Activated T-helper 17 cell treated with anti-CD3 and anti-CD28 coated beads, Interleukin-2, amount 50 U/mL, for 72 hours (primary cell): ENCODE measurements around the gene CDK5RAP1. TPM values are rescaled to one million over a fixed set of nuclear protein-coding genes. Genes with fewer than 3 reads are reported as not detected.
A peak's percentile ranks its signal among the peaks of the same experiment; 100 is the strongest.

Source experiments
- ATAC-seq: fragments of 150-1000 bp; cut with Tn5 transposase; replicated peaks from 2 replicates; pipeline ENCODE4 v1.10.0; 2021; ENCODE audit warnings: mild to moderate bottlenecking, moderate library complexity
- H3K27ac Mint-ChIP-seq: one replicate; pipeline ENCODE4 v1.8.0; 2022; ENCODE audit warnings: mixed read lengths
- H3K27me3 Mint-ChIP-seq: one replicate; pipeline ENCODE4 v1.8.0; 2022; ENCODE audit warnings: mixed read lengths
- H3K36me3 Mint-ChIP-seq: one replicate; pipeline ENCODE4 v1.8.0; 2022; ENCODE audit warnings: low read depth, mild to moderate bottlenecking, mixed read lengths
- H3K4me1 Mint-ChIP-seq: one replicate; pipeline ENCODE4 v1.8.0; 2022; ENCODE audit warnings: mixed read lengths
- H3K4me3 Mint-ChIP-seq: one replicate; pipeline ENCODE4 v1.8.0; 2022; ENCODE audit warnings: mild to moderate bottlenecking, mixed read lengths
- H3K9me3 Mint-ChIP-seq: one replicate; pipeline ENCODE4 v1.8.0; 2022; ENCODE audit warnings: mixed read lengths
- total RNA-seq, 2 donors: library from RNA; stranded (reverse); gene quantifications; one replicate each; pipeline ENCODE4 v1.2.3, GENCODE V29; 2022

Gene CDK5RAP1
- total RNA-seq, 2 donors from 2014 or later = 24.1 to 44.5 TPM

GRCh38 chr20:33338467-33339258 is 62.7 kb downstream of the CDK5RAP1 start:
- Mint-ChIP-seq H3K27me3 (no peaks in the 10 kb centered on the region), H3K9me3 (no peaks in the 10 kb centered on the region), H3K36me3 (no peaks in the 10 kb centered on the region), H3K4me1 (no peaks in the 10 kb centered on the region), H3K27ac (peak overlapping the region; percentile 75), H3K4me3 (no peak overlapping the region)
- ATAC-seq = no peak

GRCh38 chr20:33337531-33338165 is 63.7 kb downstream of the CDK5RAP1 start:
- no peak overlapping the region for H3K27ac Mint-ChIP-seq
- H3K4me3 Mint-ChIP-seq = no peak overlapping the region
- H3K36me3 Mint-ChIP-seq = no peaks in the 10 kb centered on the region
- no peak for ATAC-seq
- H3K9me3 Mint-ChIP-seq = no peaks in the 10 kb centered on the region
- peaks cover 4% of the 10 kb centered on the region for H3K4me1 Mint-ChIP-seq
- H3K27me3 Mint-ChIP-seq = no peaks in the 10 kb centered on the region

GRCh38 chr20:33337119-33337518 is 64.2 kb downstream of the CDK5RAP1 start:
- no peaks in the 10 kb centered on the region for H3K27me3 Mint-ChIP-seq
- no peak overlapping the region for H3K4me3 Mint-ChIP-seq
- H3K9me3 Mint-ChIP-seq = no peaks in the 10 kb centered on the region
- ATAC-seq = no peak
- H3K4me1 Mint-ChIP-seq = peaks cover 6% of the 10 kb centered on the region
- H3K36me3 Mint-ChIP-seq = no peaks in the 10 kb centered on the region
- H3K27ac Mint-ChIP-seq = no peak overlapping the region

- H3K27ac Mint-ChIP-seq = no peak overlapping the region
- H3K4me1 Mint-ChIP-seq = peaks cover 6% of the 10 kb centered on the region
- no peak for ATAC-seq
- H3K4me3 Mint-ChIP-seq = no peak overlapping the region
- H3K9me3 Mint-ChIP-seq = no peaks in the 10 kb centered on the region
- H3K27me3 Mint-ChIP-seq = no peaks in the 10 kb centered on the region
- no peaks in the 10 kb centered on the region for H3K36me3 Mint-ChIP-seq
Observed at GRCh38 chr20:33336375-33336774, 64.9 kb downstream of the CDK5RAP1 start.

GRCh38 chr20:33334111-33334510 is 67.2 kb downstream of the CDK5RAP1 start:
- peaks cover 6% of the 10 kb centered on the region for H3K4me1 Mint-ChIP-seq
- no peaks in the 10 kb centered on the region for H3K9me3 Mint-ChIP-seq
- ATAC-seq = no peak
- H3K27ac Mint-ChIP-seq = no peak overlapping the region
- no peaks in the 10 kb centered on the region for H3K27me3 Mint-ChIP-seq
- no peak overlapping the region for H3K4me3 Mint-ChIP-seq
- H3K36me3 Mint-ChIP-seq = no peaks in the 10 kb centered on the region

- ATAC-seq = no peak
- H3K4me3 Mint-ChIP-seq = no peak overlapping the region
- H3K27me3 Mint-ChIP-seq = no peaks in the 10 kb centered on the region
- no peaks in the 10 kb centered on the region for H3K9me3 Mint-ChIP-seq
- no peaks in the 10 kb centered on the region for H3K36me3 Mint-ChIP-seq
- peaks cover 6% of the 10 kb centered on the region for H3K4me1 Mint-ChIP-seq
- H3K27ac Mint-ChIP-seq = no peak overlapping the region
Observed at GRCh38 chr20:33333616-33334015, 67.7 kb downstream of the CDK5RAP1 start.

GRCh38 chr20:33332905-33333456 is 68.3 kb downstream of the CDK5RAP1 start:
- Mint-ChIP-seq H3K9me3 (no peaks in the 10 kb centered on the region), H3K4me1 (peaks cover 6% of the 10 kb centered on the region), H3K4me3 (no peak overlapping the region)

GRCh38 chr20:33328157-33329137 is 72.9 kb downstream of the CDK5RAP1 start:
- no peaks in the 10 kb centered on the region for H3K36me3 Mint-ChIP-seq
- no peak overlapping the region for H3K4me3 Mint-ChIP-seq
- no peaks in the 10 kb centered on the region for H3K27me3 Mint-ChIP-seq
- no peak for ATAC-seq
- no peak overlapping the region for H3K27ac Mint-ChIP-seq
- H3K9me3 Mint-ChIP-seq = no peaks in the 10 kb centered on the region
- H3K4me1 Mint-ChIP-seq = peaks cover 6% of the 10 kb centered on the region

More at GRCh38 chr20:33332905-33333456, 68.3 kb downstream of the CDK5RAP1 start:
- H3K27me3 Mint-ChIP-seq = no peaks in the 10 kb centered on the region
- H3K27ac Mint-ChIP-seq = no peak overlapping the region
- H3K36me3 Mint-ChIP-seq = no peaks in the 10 kb centered on the region
- ATAC-seq = no peak

GRCh38 chr20:33325350-33325749 is 76.0 kb downstream of the CDK5RAP1 start:
- no peaks in the 10 kb centered on the region for H3K36me3 Mint-ChIP-seq
- peaks cover 5% of the 10 kb centered on the region for H3K27me3 Mint-ChIP-seq
- no peak overlapping the region for H3K27ac Mint-ChIP-seq
- ATAC-seq = no peak
- H3K9me3 Mint-ChIP-seq = no peaks in the 10 kb centered on the region
- no peak overlapping the region for H3K4me3 Mint-ChIP-seq
- no peaks in the 10 kb centered on the region for H3K4me1 Mint-ChIP-seq

GRCh38 chr20:33323236-33323635 is 78.1 kb downstream of the CDK5RAP1 start:
- peaks cover 5% of the 10 kb centered on the region for H3K27me3 Mint-ChIP-seq
- H3K4me3 Mint-ChIP-seq = no peak overlapping the region
- H3K27ac Mint-ChIP-seq = peak overlapping the region; percentile 33
- H3K9me3 Mint-ChIP-seq = no peaks in the 10 kb centered on the region
- no peaks in the 10 kb centered on the region for H3K4me1 Mint-ChIP-seq
- no peaks in the 10 kb centered on the region for H3K36me3 Mint-ChIP-seq
- ATAC-seq = no peak

- Mint-ChIP-seq H3K27me3 (peaks cover 5% of the 10 kb centered on the region), H3K36me3 (no peaks in the 10 kb centered on the region), H3K9me3 (no peaks in the 10 kb centered on the region), H3K27ac (peak overlapping the region; percentile 33), H3K4me1 (no peaks in the 10 kb centered on the region), H3K4me3 (no peak overlapping the region)
- ATAC-seq = no peak
Observed at GRCh38 chr20:33322456-33322855, 78.9 kb downstream of the CDK5RAP1 start.

GRCh38 chr20:33320006-33320405 is 81.3 kb downstream of the CDK5RAP1 start:
- Mint-ChIP-seq H3K4me1 (no peaks in the 10 kb centered on the region), H3K27ac (no peak overlapping the region), H3K36me3 (no peaks in the 10 kb centered on the region), H3K9me3 (no peaks in the 10 kb centered on the region), H3K27me3 (peaks cover 5% of the 10 kb centered on the region), H3K4me3 (no peak overlapping the region)
- no peak for ATAC-seq

- no peaks in the 10 kb centered on the region for H3K4me1 Mint-ChIP-seq
- H3K27me3 Mint-ChIP-seq = peaks cover 4% of the 10 kb centered on the region
- H3K36me3 Mint-ChIP-seq = no peaks in the 10 kb centered on the region
- no peak for ATAC-seq
- no peak overlapping the region for H3K4me3 Mint-ChIP-seq
- H3K9me3 Mint-ChIP-seq = no peaks in the 10 kb centered on the region
- no peak overlapping the region for H3K27ac Mint-ChIP-seq
Observed at GRCh38 chr20:33318096-33318429, 83.3 kb downstream of the CDK5RAP1 start.

GRCh38 chr20:33317424-33318095 is 83.8 kb downstream of the CDK5RAP1 start:
- Mint-ChIP-seq H3K27me3 (no peaks in the 10 kb centered on the region), H3K4me3 (no peak overlapping the region), H3K27ac (no peak overlapping the region), H3K4me1 (no peaks in the 10 kb centered on the region), H3K36me3 (no peaks in the 10 kb centered on the region), H3K9me3 (no peaks in the 10 kb centered on the region)
- ATAC-seq = no peak
